Cardiac fibroblast (primary cell): Measurements from ENCODE around the gene COL12A1.

Experiments
- DNase-seq, 2 donors: peaks; one replicate each; pipeline versions ENCODE4 v3.0.0 to v3.0.0-alpha.2; 2010; ENCODE audit warnings: low read depth in 2 of 2
- H3K4me3 ChIP-seq, 2 donors: replicated peaks in 1 of 2; 1 replicate in 1 of 2; 2 replicates in 1 of 2; pipeline ENCODE4 v1.5.1; 2011; ENCODE audit warnings: low read depth in 2 of 2, low read length in 2 of 2, mild to moderate bottlenecking in 2 of 2, moderate library complexity in 1 of 2
- TF ChIP-seq, protein P1 (sequence below): IDR thresholded peaks from one replicate; pipeline ENCODE4 v1.5.1; 2011; ENCODE audit warnings: low read depth, mild to moderate bottlenecking, low read length, inconsistent platforms

Gene COL12A1

GRCh38 chr6:75108333-75108974 lies 97.4 kb downstream of the COL12A1 start:
- no peak for DNase-seq
- TF ChIP-seq, protein P1, sequence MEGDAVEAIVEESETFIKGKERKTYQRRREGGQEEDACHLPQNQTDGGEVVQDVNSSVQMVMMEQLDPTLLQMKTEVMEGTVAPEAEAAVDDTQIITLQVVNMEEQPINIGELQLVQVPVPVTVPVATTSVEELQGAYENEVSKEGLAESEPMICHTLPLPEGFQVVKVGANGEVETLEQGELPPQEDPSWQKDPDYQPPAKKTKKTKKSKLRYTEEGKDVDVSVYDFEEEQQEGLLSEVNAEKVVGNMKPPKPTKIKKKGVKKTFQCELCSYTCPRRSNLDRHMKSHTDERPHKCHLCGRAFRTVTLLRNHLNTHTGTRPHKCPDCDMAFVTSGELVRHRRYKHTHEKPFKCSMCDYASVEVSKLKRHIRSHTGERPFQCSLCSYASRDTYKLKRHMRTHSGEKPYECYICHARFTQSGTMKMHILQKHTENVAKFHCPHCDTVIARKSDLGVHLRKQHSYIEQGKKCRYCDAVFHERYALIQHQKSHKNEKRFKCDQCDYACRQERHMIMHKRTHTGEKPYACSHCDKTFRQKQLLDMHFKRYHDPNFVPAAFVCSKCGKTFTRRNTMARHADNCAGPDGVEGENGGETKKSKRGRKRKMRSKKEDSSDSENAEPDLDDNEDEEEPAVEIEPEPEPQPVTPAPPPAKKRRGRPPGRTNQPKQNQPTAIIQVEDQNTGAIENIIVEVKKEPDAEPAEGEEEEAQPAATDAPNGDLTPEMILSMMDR, result no peak
- no peak overlapping the region for H3K4me3 ChIP-seq

- no peak overlapping the region for H3K4me3 ChIP-seq
- TF ChIP-seq, protein P1, result no peak
- DNase-seq, result no peak
Measured at GRCh38 chr6:75107913-75108312, 97.9 kb downstream of the COL12A1 start.

GRCh38 chr6:75106426-75106825 lies 99.4 kb downstream of the COL12A1 start:
- no peak overlapping the region for H3K4me3 ChIP-seq
- TF ChIP-seq, protein P1, result no peak

DNA sequence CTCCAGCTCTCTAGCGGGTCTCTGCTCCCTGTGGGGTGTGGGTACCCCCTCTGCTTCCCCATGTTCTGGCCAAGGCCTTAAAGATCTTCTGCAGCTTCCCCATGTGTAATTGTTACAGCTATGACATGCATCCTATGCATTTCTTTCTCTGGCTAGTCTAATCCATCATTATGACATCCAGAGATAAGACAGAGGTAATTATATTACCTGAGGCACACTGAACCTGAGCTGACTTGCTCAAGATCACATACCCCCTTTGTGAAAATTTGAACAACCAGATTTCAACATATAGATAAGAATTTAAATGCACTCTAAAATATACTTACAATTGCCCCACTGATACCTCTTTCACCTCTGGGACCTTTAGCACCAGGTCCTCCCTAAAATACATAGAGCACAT lies 102.4 kb downstream of the COL12A1 start:
- no peak overlapping the region for H3K4me3 ChIP-seq
- TF ChIP-seq, protein P1, result no peak
- no peak for DNase-seq

More at GRCh38 chr6:75106426-75106825, 99.4 kb downstream of the COL12A1 start:
- DNase-seq, result no peak

DNA sequence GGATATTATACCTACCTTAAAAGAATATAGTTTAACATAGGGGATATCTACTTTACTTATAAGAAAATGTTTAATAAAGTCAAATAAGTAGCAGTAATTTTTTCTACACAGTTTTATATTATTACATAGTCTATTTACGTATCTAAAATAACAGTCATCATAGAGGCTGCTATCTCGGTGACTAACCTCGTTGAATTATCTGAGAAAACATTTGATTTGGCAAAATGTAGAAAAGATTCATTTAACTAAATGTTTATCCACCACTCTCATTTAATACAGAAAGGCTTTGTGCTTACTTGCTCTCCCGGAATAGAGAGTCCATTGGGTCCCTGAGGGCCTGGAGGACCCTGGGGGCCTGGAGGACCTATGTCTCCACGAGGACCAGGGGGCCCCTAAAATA lies 103.6 kb downstream of the COL12A1 start:
- peak in 1 of 2 donors; percentile 64 for DNase-seq
- H3K4me3 ChIP-seq, result no peak overlapping the region
- TF ChIP-seq, protein P1, result no peak

DNA sequence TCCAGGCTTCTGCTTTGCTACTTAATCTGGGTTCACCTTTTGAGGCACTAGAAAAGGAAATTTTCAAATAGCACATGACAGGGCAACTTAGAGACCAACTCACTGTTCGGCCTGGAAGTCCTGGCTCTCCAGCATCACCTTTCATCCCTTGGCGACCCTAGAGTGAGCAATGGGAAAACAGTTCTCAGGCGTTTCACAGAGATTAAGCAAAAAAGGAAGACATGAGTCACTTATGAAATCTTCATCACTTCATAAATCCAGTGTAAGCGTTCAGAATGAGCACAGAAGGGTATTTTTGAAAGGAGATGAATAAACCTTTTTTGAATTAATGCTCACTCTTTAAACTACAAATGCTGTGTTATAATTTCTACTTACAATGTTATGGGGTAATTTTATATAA lies 104.0 kb downstream of the COL12A1 start:
- TF ChIP-seq, protein P1, result no peak
- H3K4me3 ChIP-seq, result no peak overlapping the region
- peak; percentile 75 to 90 for DNase-seq

GRCh38 chr6:75098709-75099108 lies 107.1 kb downstream of the COL12A1 start:
- TF ChIP-seq, protein P1, result no peak
- DNase-seq, result peak; percentile 95 to 97
- no peak overlapping the region for H3K4me3 ChIP-seq
